ACHN (cell line): ENCODE measurements around the gene SCAF4.

Experiments
- DNase-seq: peaks from one replicate; pipeline ENCODE4 v3.0.0-alpha.2; 2015
- in situ Hi-C: cut with HindIII; loops from 2 replicates; pipeline ENCODE4 v1.10.0; 2017; ENCODE audit warnings: low sequenced_read_pairs, low pct_ligation_motif_present, low pct_unique_long_range_greater_than_20kb

SCAF4 gene

GRCh38 chr21:31622397-31622796, 109.5 kb downstream of the SCAF4 start:
- DNase-seq = no peak
- in situ Hi-C loops = no loop called here
